ENCODE results near the gene FRMD1. TPM values are rescaled to one million over a fixed set of nuclear protein-coding genes. Genes with fewer than 3 reads are reported as not detected.

Gene FRMD1
- total and polyA plus RNA-seq, 2 experiments from 2014 or later, result 0.07 TPM; not detected in 1

DNA sequence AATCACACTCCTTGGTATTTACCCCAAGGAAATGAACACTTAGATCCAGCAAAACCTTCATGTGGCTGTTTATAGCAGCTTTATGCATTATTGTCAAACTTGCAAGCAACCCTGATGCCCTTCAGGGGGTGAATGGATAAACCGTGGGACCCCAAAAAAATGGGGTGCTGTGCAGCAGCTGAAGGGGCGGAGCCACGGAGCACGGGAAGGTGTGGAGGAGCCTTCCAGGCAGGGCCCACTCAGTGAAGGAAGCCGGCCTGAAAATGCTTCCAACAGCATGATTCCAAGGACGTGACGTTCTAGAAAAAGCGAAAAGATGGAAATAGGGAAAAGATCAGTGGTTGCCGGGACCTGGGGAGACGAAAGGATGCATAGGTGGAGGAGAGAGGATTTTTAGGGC lies 25.6 kb upstream of the FRMD1 start:
- H3K27ac ChIP-seq, result no peak overlapping the region
- no peak for DNase-seq (ENCODE audit: low spot score)
- TF ChIP-seq CTCF (IDR thresholded peaks at IDR 0.05; ENCODE audit: poor library complexity), result no peak
- no peak for TF ChIP-seq EZH2phosphoT487 (IDR thresholded peaks at IDR 0.05; ENCODE audit: low read depth, severe bottlenecking, unreplicated experiment)
- TF ChIP-seq EZH2 (IDR thresholded peaks at IDR 0.05; ENCODE audit: borderline replicate concordance), result no peak
- H3K4me1 ChIP-seq (ENCODE audit: insufficient read depth), result no peaks in the 10 kb centered on the region
- H3K79me2 ChIP-seq, result no peaks in the 10 kb centered on the region
- WGBS (ENCODE audit: low lambda C conversion rate, missing lambda C conversion rate), result 93% methylated on average over 10 of the region's 10 CpGs
- no peaks in the 10 kb centered on the region for H3K27me3 ChIP-seq
- H3K4me3 ChIP-seq, result no peak overlapping the region
- H3K9me2 ChIP-seq (replicated peaks; ENCODE audit: insufficient read depth), result no peaks in the 10 kb centered on the region
- H3K4me2 ChIP-seq, result no peak overlapping the region
- H2AFZ ChIP-seq, result no peak overlapping the region
- H3K36me3 ChIP-seq (replicated peaks; ENCODE audit: insufficient read depth, low read depth), result no peaks in the 10 kb centered on the region
- no peaks in the 10 kb centered on the region for H3K9me3 ChIP-seq (ENCODE audit: low read depth)
- no peaks in the 10 kb centered on the region for H4K20me1 ChIP-seq (ENCODE audit: insufficient read depth, poor library complexity, severe bottlenecking)

- Histone ChIP-seq H3K36me3 (replicated peaks; ENCODE audit: insufficient read depth, low read depth) (no peaks in the 10 kb centered on the region), H3K9me3 (ENCODE audit: low read depth) (no peaks in the 10 kb centered on the region), H3K27ac (no peak overlapping the region), H4K20me1 (ENCODE audit: insufficient read depth, poor library complexity, severe bottlenecking) (no peaks in the 10 kb centered on the region), H3K4me3 (no peak overlapping the region), H3K27me3 (no peaks in the 10 kb centered on the region), H3K79me2 (no peaks in the 10 kb centered on the region), H2AFZ (no peak overlapping the region), H3K9me2 (replicated peaks; ENCODE audit: insufficient read depth) (no peaks in the 10 kb centered on the region), H3K4me2 (no peak overlapping the region), H3K4me1 (ENCODE audit: insufficient read depth) (no peaks in the 10 kb centered on the region)
- no peak for TF ChIP-seq EZH2 (IDR thresholded peaks at IDR 0.05; ENCODE audit: borderline replicate concordance)
- no peak for TF ChIP-seq CTCF (IDR thresholded peaks at IDR 0.05; ENCODE audit: poor library complexity)
- no peak for TF ChIP-seq EZH2phosphoT487 (IDR thresholded peaks at IDR 0.05; ENCODE audit: low read depth, severe bottlenecking, unreplicated experiment)
- WGBS (ENCODE audit: low lambda C conversion rate, missing lambda C conversion rate), result 77% methylated on average over 19 of the region's 19 CpGs
- DNase-seq (ENCODE audit: low spot score), result no peak
Observed at GRCh38 chr6:168103050-168103830, 24.2 kb upstream of the FRMD1 start.

GRCh38 chr6:168102315-168102985 lies 23.4 kb upstream of the FRMD1 start:
- Histone ChIP-seq H4K20me1 (ENCODE audit: insufficient read depth, poor library complexity, severe bottlenecking) (no peaks in the 10 kb centered on the region), H3K4me1 (ENCODE audit: insufficient read depth) (no peaks in the 10 kb centered on the region), H3K27me3 (no peaks in the 10 kb centered on the region), H3K9me3 (ENCODE audit: low read depth) (no peaks in the 10 kb centered on the region), H2AFZ (no peak overlapping the region), H3K36me3 (replicated peaks; ENCODE audit: insufficient read depth, low read depth) (no peaks in the 10 kb centered on the region), H3K27ac (no peak overlapping the region), H3K4me2 (no peak overlapping the region), H3K4me3 (no peak overlapping the region), H3K9me2 (replicated peaks; ENCODE audit: insufficient read depth) (no peaks in the 10 kb centered on the region), H3K79me2 (no peaks in the 10 kb centered on the region)
- WGBS (ENCODE audit: low lambda C conversion rate, missing lambda C conversion rate), result 86% methylated on average over 10 of the region's 10 CpGs
- DNase-seq (ENCODE audit: low spot score), result no peak
- TF ChIP-seq EZH2 (IDR thresholded peaks at IDR 0.05; ENCODE audit: borderline replicate concordance) (no peak), EZH2phosphoT487 (IDR thresholded peaks at IDR 0.05; ENCODE audit: low read depth, severe bottlenecking, unreplicated experiment) (no peak), CTCF (IDR thresholded peaks at IDR 0.05; ENCODE audit: poor library complexity) (no peak)

Measured in hepatocyte (in vitro differentiated cells).